ENCODE measurements around the gene C1orf216.
"Not testable (repeated sequence)": the region's sequence is repeated elsewhere in the genome, so short reads cannot be mapped to it uniquely, and the experiment has no call there.

The C1orf216 gene, protein sequence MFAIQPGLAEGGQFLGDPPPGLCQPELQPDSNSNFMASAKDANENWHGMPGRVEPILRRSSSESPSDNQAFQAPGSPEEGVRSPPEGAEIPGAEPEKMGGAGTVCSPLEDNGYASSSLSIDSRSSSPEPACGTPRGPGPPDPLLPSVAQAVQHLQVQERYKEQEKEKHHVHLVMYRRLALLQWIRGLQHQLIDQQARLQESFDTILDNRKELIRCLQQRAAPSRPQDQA

DNA sequence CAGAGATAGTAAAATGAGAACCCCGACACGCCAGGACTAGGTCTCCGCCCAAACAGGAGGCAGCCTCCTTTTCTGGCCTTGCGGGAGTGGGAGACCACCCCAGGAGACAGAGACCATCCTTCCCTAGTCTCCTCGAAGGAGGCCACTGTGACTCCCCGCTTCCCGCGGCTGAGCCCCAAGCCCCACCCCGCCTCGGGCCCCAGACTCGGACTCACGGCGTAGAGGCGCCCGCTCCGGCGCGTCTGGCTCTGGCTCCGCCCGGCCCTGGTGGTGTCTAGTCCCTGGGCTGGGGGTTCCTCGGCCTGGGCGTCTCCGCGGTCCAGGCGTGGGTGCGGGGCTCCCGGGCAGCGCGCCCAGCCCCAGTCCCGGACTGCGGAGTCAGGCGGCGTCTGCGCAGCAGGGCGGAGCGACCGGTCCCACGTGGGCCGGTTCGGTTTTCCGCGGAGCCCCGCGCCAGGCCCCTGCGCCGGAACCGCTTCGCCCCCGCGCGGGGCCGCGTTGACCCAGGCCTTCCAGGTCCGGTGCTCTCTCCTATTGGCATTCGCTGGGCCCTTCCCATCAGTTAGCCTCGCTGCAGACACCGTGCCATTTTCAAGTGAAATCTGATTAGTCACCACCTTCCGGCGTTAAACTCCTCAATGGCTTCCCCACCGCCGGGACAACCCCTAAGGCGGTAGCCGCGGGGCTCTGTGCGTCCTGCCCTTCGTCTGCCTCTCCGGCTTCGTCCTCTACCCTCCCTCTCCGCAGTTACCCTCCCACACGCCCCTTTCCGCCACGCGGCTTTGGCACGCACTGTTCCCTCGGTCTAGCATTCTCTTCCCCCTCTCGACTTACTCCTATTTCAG, at the start of gene C1orf216:
TSS of gene C1orf216 (minus strand) at position 393 of the 845 bp plus-strand sequence. CDS start 2,563 bp downstream, outside the sequence.
- DNase-seq (ENCODE audit: low read depth in 2 of 2) = peak; percentile 67 to 73

DNA sequence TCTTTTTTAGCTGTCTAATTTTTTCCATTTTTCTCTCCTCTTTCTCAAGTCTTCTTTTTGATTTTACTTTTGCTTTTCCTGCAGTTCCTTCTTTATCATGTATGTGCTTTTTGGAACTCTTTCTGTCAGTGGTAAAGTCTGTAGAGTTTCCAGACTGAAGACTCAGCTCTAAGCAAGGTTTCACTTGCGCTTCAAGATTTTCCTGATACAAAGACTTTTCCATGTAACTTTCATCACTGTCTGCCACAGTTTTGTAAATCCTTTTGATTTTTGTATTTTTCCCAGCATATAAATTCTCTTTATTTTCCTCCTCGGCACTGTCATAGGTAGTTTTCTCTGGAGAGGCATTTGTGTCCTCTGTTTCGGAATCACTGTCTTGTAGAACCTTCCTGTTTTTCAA, 45.6 kb upstream of the C1orf216 start:
- DNase-seq (ENCODE audit: low read depth in 2 of 2) = no peak

GRCh38 chr1:35763201-35763600, 44.5 kb upstream of the C1orf216 start:
- no peak for DNase-seq (ENCODE audit: low read depth in 2 of 2)

DNA sequence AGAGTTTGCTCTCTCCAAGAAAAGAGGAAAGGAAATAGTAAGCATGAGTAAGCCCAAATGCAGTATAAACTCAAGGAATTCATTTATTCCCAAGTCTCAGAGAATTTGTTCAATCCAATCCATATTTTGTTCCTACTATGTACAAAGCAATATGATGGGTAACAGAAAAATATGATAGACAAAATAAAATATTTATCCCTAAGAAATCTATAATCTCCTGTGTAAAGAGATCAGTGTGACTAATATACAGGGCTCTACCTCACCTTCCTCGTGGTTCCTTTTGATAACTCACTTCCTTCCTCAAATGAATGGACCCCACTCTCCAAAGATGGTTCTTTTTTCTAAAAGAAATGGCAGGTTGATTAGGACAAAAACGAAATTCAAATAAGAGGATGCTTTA, 43.5 kb upstream of the C1orf216 start:
- DNase-seq (ENCODE audit: low read depth in 2 of 2) = no peak

DNA sequence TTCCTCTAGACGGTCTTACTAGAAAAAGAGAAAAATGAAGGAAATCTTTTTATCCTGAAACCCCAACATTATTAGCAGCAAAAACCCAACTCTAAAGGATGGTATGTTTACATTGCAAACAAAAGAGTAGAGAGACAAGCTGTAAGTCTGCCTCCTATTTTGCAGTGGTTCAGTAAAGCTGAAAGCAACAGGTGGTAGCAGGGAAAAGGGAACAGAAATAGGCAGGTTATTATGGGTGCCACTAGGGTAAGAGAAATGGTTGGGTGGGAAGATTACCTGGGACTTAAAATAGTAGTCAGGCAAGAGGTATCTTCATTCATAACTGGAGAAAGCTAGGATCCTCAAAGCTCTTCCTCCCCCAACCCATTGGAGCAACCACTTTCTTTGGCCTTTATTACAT, 37.4 kb upstream of the C1orf216 start:
- DNase-seq (ENCODE audit: low read depth in 2 of 2) = no peak

DNA sequence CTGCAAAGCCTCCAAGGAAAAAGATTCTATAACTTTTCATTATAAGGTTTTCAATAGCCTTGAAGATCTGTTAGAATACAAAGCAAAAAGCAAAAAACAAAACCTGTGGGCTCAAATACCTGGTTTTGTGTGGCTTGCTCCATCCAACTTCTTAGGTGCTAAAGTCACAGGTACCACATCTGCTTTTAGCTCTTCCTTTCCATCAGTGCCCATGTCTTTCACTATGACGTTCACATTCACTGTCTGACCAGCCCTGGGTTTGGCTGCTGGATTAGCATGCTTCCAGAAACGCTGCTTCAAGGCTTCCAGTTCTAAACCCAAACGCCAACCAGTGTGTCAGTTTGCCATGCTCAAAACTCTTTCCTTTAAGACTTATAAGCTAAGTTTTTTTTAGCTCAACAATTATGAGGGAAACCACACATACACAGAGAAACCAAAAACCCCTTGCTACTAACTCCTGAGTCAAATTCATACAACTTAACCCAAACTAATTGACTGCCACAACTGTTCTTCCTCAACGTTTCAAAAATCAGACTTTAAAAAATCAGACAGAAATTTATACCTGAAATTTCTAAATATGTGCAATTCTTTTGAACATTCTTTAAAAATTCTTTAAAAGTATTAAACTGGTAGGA, 35.1 kb upstream of the C1orf216 start:
- no peak for DNase-seq (ENCODE audit: low read depth in 2 of 2)

DNA sequence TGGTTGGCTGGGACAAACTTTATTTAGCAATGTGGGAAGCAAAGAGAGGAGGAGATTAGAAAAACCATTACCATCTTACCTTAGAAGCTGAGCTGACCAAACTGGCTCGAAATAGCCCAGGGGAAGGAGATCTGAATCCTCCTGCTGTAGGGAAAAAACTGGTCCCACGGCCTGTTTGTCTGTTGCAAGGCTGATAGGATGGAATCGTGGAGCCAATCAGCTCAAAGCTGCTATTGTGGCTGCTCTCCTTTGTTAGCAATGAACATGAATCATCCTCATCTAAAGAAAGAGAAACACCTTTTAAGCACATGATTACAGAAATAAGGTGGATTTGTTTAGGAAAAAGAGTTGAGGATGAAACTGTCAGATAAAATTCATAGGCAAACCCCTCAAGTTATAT, 29.6 kb upstream of the C1orf216 start:
- no peak for DNase-seq (ENCODE audit: low read depth in 2 of 2)

DNA sequence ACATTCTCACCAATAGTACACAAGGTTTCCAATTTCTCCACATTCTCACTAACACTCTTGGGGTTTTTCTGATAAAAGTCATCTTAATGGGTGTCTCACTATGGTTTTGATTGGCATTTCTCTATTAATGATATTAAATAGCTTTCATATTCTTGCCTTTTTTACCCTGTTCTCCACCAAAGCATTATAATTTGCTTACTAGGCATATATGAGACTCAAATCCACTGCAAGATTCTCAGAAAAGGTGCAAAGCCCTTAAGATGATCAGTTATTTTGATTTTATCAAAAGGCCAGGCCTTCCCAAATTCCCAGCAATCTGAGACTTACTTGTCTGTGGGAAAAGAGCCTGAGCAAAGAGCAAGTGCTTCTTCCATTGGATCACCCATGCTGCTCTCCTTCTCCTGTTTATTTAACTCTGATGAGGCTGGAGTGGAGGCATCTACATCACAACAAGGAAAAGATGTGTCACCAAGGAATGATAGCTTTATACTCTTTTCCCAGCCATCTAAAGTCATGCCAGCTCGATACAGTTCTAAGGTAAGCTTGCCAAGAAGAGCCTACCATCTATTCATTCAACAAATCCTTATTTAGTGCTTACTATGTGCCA, 26.5 kb upstream of the C1orf216 start:
- DNase-seq (ENCODE audit: low read depth in 2 of 2) = no peak

DNA sequence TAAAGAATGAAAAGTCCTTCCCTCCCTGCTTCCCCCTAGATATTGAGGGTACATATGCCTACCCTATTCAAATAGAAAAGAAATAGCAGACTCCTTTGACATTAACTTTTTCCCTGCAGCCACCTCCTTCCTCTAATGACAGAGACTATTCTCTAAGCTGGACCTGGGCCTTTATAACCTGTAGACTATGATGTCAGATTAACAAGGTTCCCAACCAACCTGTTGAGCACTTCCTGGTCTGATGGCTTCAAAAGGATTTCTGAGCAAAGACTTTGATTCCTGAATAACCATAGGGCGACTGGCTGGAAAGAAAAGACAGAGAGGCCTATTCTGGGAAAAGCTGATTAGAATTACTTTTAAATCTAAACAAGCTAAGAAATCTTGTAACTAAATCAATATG, 18.4 kb upstream of the C1orf216 start:
- no peak for DNase-seq (ENCODE audit: low read depth in 2 of 2)

- DNase-seq (ENCODE audit: low read depth in 2 of 2) = no peak
Observed at GRCh38 chr1:35727434-35728040, 8.9 kb upstream of the C1orf216 start.

- peak; percentile 34 to 43 for DNase-seq (ENCODE audit: low read depth in 2 of 2)
Observed at GRCh38 chr1:35726450-35727433, 8.1 kb upstream of the C1orf216 start.

GRCh38 chr1:35725596-35725995, 6.9 kb upstream of the C1orf216 start:
- DNase-seq (ENCODE audit: low read depth in 2 of 2) = no peak

DNA sequence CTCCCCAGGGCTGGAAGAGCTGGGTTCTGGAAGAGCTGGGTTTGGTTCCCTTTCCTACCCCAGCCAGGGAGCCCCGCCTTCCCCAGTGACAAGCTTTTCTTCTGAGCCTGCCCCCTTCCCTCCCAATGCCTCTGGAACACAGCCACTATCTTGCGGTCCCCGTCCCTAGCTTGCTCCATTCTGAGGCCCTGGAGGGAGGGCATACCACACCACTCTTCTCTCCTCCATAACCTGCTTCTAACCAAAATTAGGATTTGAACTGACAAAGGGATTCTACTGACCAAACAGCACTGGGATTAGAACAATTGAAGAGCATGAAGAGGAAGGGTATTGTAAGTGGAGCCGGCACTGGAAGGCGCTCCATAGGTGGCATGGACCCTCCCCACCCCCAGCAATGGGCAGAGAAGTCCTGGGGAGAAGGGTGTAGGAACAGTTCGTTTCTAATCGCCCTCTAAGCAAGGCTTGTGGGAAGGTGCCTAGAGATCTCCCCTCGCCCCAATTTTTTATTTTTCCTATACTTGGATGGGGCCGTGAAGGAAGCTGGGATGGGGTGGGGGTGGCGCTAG, 690 bp downstream of the C1orf216 start:
- DNase-seq (ENCODE audit: low read depth in 2 of 2) = no peak

GRCh38 chr1:35715568-35716002, 3.1 kb downstream of the C1orf216 start:
- DNase-seq (ENCODE audit: low read depth in 2 of 2) = peak; percentile 66 to 68

DNA sequence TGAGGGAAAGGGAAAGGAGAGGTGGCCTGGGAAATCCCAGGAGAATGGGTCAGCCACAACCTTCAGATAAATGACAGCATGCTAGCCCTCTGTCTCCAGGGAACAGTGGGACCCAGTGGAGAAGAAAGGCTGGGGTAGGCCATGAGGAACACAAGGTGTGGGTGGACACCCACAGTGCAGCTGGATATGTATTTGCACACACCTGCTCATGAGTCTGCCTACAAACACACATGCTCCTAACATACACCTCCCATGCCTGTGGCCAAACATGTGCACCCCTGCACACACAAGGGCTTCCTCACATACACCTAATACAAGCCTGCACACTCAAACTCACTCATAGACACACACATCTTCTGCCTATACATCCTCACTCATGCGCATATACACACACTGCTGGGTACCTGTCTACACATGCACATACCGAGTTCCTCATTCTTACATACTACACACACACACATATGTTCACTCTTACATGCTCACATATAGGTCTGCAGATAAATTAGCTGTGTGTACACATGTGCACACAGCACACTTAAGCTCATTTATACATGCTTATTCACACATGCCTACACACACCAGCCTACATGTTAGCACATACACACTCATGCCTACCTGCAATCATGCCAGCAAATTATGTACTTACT, 3.6 kb downstream of the C1orf216 start:
- DNase-seq (ENCODE audit: low read depth in 2 of 2) = no peak

GRCh38 chr1:35711098-35711497, 7.6 kb downstream of the C1orf216 start:
- DNase-seq (ENCODE audit: low read depth in 2 of 2) = not testable (repeated sequence)

DNA sequence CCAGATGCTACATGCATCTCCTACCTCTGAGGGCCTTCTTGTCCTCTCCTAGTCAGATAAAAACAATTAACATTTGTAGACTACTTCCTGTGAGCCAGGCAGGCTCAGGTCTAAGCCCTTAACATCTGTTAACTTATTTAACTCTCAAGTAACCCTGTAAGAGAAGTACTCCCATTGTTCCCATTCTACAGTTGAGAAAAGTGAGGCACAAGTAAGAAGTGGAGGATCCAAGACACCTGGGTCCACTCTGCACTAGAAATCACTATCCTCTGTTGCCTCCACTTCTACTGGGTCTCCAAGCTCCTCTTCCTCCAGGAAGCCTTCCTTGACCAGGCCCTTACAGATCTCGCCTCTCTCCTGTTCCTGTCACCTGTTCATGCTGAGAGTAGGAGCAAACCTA, 9.7 kb downstream of the C1orf216 start:
- DNase-seq (ENCODE audit: low read depth in 2 of 2) = no peak

GRCh38 chr1:35708441-35708921, 10.2 kb downstream of the C1orf216 start:
- no peak for DNase-seq (ENCODE audit: low read depth in 2 of 2)

- DNase-seq (ENCODE audit: low read depth in 2 of 2) = peak in 1 of 2 donors; percentile 12
Observed at GRCh38 chr1:35707601-35708440, 10.9 kb downstream of the C1orf216 start.
